Measurements from ENCODE around the gene ADAM17. TPM values are rescaled to one million over a fixed set of nuclear protein-coding genes. Genes with fewer than 3 reads are reported as not detected.

Gene ADAM17
- polyA plus RNA-seq, 3 donors = 30.2 to 34.8 (median 30.9) TPM

DNA sequence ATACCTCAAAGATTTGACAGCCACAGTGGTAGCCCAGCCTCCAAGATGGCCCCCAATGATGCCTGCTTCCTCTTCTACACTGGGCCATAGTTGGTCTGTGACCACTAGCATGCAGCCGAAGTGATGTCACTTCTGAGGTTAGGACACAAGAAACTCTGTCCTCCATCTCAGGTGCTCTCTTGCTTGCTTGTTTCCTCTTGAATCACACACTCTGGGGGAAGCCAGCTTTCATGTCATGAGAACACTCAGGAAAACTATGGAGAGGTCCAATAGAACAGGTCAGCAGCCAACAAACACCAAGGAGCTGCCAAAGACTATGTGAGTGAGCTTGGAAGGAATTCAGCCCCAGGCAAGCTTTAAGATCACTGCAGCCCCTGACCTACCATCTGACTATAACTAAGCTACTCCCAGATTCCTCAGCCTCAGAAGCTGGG, 3.3 kb upstream of the ADAM17 start:
- H3K36me3 Mint-ChIP-seq = peaks cover 0 to 4% of the 10 kb centered on the region in 2 donors
- Histone ChIP-seq H3K27ac (ENCODE audit: low read depth in 1 of 2, low read length in 2 of 2) (no peak overlapping the region), H3K79me2 (ENCODE audit: insufficient read depth, low read length) (peaks cover 28% of the 10 kb centered on the region), H3K9ac (ENCODE audit: insufficient read depth, low read length, poor library complexity, severe bottlenecking) (no peak overlapping the region), H2AFZ (ENCODE audit: insufficient read depth, low read depth, low read length, poor library complexity, severe bottlenecking) (no peak overlapping the region), H3K4me3 (replicated peaks in 1 of 3; ENCODE audit: low read depth in 2 of 3, low read length in 3 of 3) (no peak overlapping the region), H3K4me2 (replicated peaks; ENCODE audit: extremely low read depth, low read length, poor library complexity, severe bottlenecking) (no peak overlapping the region), H4K20me1 (ENCODE audit: insufficient read depth, low read length) (peaks cover 6% of the 10 kb centered on the region), H3K27me3 (ENCODE audit: control insufficient read depth in 2 of 2, insufficient read depth in 2 of 2, low read length in 2 of 2) (no peaks in the 10 kb centered on the region), H3K36me3 (replicated peaks in 1 of 2; ENCODE audit: control insufficient read depth in 1 of 2, insufficient read depth in 2 of 2, low read length in 2 of 2) (no peaks in the 10 kb centered on the region), H3K4me1 (ENCODE audit: control insufficient read depth in 1 of 2, insufficient read depth in 2 of 2, low read length in 2 of 2) (peaks cover 15 to 21% of the 10 kb centered on the region in 2 donors), H3K9me3 (replicated peaks in 1 of 2; ENCODE audit: control insufficient read depth in 1 of 2, insufficient read depth in 1 of 2, low read length in 2 of 2) (no peaks in the 10 kb centered on the region)
- peak overlapping the region in 2 of 7 donors; percentile 9 to 49 for H3K27ac Mint-ChIP-seq
- peaks cover 0 to 9% (median 4%) of the 10 kb centered on the region in 3 donors for H3K27me3 Mint-ChIP-seq (ENCODE audit: low read depth in 3 of 3)
- peaks cover 0 to 5% (median 0%) of the 10 kb centered on the region in 7 donors for H3K9me3 Mint-ChIP-seq
- peaks cover 19% of the 10 kb centered on the region for H3K4me1 Mint-ChIP-seq
- intact Hi-C loops (cut with micrococcal nuclease) = loop anchor here (10.0 kb wide), 2 partner anchors 46 to 486 kb away; partner anchors contain the start of gene KLF11 (in 1 of the 2)
- no CpG with 5 or more reads among the region's 1 CpG for WGBS (ENCODE audit: insufficient coverage)
- peak in 1 of 3 donors; percentile 45 for DNase-seq
- H3K4me3 Mint-ChIP-seq = no peak overlapping the region
- TF ChIP-seq CTCF (IDR thresholded peaks at IDR 0.05) = no peak

DNA sequence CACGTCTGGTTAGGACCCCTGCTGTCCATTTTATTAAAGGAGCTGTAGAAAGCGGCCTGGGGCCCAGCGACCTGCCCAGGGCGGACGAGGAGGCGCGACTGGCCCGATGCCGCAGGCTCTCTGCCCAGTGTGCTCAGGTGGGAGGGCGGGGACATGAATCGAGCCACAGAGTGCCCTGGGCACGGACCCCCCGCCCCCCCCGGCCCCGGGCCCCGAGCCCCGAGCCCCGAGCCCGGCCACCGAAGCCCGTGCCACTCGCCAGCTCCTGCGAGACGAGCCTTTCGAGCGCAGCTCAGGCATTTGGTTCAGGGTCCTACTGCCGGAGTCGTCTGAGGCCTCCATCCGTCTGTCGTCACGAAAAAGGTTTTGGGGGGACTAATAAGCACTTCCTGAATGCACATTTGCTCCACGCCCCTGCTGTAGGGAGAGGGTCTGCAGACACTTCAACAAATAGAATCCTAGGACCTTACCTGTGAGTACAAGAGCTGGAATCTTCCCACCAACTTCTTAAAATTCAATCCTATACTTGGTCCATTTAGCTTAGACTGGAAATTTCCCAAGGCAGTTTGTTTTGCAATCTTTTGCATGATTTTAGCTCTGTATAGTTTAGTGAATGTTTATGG, 602 bp upstream of the ADAM17 start:
- DNase-seq = peak in 2 of 3 donors; percentile 35 to 45
- intact Hi-C loops (cut with micrococcal nuclease) = loop anchor here (1.0 to 10.0 kb wide), 3 partner anchors 49 to 489 kb away; partner anchors contain the start of genes KLF11 (in 1 of the 2) and YWHAQ (in 1 of the 2)
- Histone ChIP-seq H3K27ac (ENCODE audit: low read depth in 1 of 2, low read length in 2 of 2) (peak overlapping the region; percentile 95 to 99), H2AFZ (ENCODE audit: insufficient read depth, low read depth, low read length, poor library complexity, severe bottlenecking) (peak overlapping the region; percentile 80), H3K4me2 (replicated peaks; ENCODE audit: extremely low read depth, low read length, poor library complexity, severe bottlenecking) (peak overlapping the region; percentile 84), H3K27me3 (ENCODE audit: control insufficient read depth in 2 of 2, insufficient read depth in 2 of 2, low read length in 2 of 2) (no peaks in the 10 kb centered on the region), H3K4me1 (ENCODE audit: control insufficient read depth in 1 of 2, insufficient read depth in 2 of 2, low read length in 2 of 2) (peaks cover 38 to 47% of the 10 kb centered on the region in 2 donors), H3K9me3 (replicated peaks in 1 of 2; ENCODE audit: control insufficient read depth in 1 of 2, insufficient read depth in 1 of 2, low read length in 2 of 2) (no peaks in the 10 kb centered on the region), H3K4me3 (replicated peaks in 1 of 3; ENCODE audit: low read depth in 2 of 3, low read length in 3 of 3) (peak overlapping the region; percentile 52 to 99 (median 70)), H3K9ac (ENCODE audit: insufficient read depth, low read length, poor library complexity, severe bottlenecking) (peak overlapping the region; percentile 92), H3K36me3 (replicated peaks in 1 of 2; ENCODE audit: control insufficient read depth in 1 of 2, insufficient read depth in 2 of 2, low read length in 2 of 2) (no peaks in the 10 kb centered on the region), H3K79me2 (ENCODE audit: insufficient read depth, low read length) (peaks cover 52% of the 10 kb centered on the region), H4K20me1 (ENCODE audit: insufficient read depth, low read length) (peaks cover 6% of the 10 kb centered on the region)
- TF ChIP-seq CTCF (IDR thresholded peaks at IDR 0.05) = no peak
- Mint-ChIP-seq H3K4me1 (peaks cover 42% of the 10 kb centered on the region), H3K27ac (peak overlapping the region; percentile 98 to 100 (median 98)), H3K4me3 (peak overlapping the region; percentile 96 to 98), H3K27me3 (ENCODE audit: low read depth in 3 of 3) (peaks cover 0 to 9% (median 4%) of the 10 kb centered on the region in 3 donors), H3K36me3 (peaks cover 2 to 7% of the 10 kb centered on the region in 2 donors), H3K9me3 (peaks cover 0 to 5% (median 0%) of the 10 kb centered on the region in 7 donors)
- 0% methylated on average over 26 of the region's 32 CpGs for WGBS (ENCODE audit: insufficient coverage)
